ENCODE results near the gene MMRN2.
"Not testable (repeated sequence)": the region's sequence is repeated elsewhere in the genome, so short reads cannot be mapped to it uniquely, and the experiment has no call there.

The MMRN2 gene

DNA sequence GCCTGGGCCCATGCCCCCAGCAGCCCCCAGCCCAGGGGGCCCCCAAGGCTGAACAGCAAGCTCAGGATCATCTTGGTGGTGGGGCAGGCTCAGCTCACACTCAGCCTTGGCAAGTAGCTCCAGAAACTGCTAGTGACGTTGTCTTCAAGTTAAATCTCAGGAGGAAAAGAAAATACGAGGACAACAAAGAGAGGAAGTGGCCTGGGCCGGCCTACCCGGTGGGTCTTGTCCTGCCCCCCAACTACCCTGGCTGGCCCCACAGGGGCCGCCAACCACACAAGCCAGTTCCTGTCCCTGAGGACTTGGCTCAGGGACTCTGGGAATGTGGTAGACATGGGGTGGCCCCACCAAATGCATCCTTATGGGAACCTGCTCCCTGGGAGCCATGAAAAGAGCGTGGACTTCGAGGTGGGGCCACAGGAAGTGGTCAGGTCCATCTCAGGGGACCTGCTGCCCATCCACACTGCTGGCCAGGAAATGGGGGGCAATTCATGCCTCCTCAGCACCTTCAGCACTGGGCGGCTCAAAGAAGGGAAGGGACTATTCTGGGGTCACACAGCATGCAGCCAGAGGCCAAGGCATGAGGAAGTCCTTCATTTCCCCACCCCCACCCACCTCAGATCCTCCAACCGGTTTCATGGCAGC, at the start of gene MMRN2:
Gene MMRN2 (minus strand): TSS at position 145 of the 645 bp plus-strand sequence. CDS start 74 bp downstream, at position 71.
- DNase-seq, result no peak

DNA sequence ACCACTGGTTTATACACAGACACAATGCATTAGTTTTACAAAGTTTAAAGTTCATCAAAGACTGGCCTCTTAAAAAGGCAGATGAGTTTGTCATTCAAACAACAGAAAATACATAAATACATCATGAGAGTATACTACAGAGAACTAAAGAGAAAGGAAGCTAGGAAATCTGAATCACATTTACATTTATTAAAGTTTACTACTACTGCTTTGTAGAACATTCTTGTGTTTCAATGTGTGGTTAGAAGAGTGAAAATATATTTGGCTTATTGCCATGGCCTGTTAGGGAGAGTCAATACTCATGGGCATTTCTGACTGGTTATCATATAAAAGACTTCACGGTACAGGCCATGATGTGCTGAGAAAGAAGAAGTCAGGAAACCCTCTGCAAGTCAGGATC, 49.7 kb upstream of the MMRN2 start:
- DNase-seq, result peak; percentile 33

DNA sequence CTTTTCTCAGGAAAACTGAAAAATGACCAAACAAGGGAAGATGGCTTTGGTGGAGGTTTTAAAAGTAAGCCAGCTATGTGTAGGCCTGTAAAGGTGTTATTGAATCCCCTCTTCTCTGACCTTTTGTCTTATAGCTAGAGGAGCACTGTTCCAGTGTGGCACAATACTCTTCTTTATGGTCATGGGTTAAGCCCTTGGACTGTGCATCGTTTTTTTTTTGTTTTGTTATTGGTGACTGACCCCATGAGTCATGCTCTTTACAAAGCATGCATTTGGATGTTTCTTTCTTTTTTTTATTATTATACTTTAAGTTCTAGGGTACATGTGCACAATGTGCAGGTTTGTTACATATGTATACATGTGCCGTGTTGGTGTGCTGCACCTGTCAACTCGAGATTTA, 43.1 kb upstream of the MMRN2 start:
- no peak for DNase-seq

DNA sequence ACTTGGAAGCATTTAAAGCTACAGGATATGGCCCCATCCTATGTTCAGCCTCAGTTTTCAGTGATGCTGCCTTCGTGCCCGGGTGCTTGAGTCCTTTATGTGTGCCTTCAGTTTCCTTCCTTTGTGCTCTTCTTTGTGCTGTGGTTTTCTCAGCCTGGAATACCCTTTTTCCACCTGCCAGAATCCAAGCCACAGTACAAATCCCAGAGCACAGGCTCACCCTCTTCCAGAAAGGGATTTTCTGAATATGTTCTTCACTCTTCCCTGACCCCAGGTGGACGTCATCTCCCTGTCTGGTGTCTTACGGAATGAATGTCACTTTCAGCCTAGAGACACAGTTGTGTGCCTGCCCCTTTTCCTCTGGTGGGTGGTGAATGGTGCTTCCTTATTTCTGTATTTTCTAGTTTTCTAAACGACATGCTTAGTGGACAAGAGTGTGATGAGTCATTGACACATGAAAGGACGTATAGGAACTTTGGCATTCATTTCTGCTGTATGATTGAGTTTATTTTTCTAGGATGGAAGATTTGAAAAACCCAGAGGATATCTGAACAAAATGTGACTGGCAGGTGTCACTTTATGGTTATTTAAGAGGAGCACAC, 42.5 kb upstream of the MMRN2 start:
- not testable (repeated sequence) for DNase-seq

DNA sequence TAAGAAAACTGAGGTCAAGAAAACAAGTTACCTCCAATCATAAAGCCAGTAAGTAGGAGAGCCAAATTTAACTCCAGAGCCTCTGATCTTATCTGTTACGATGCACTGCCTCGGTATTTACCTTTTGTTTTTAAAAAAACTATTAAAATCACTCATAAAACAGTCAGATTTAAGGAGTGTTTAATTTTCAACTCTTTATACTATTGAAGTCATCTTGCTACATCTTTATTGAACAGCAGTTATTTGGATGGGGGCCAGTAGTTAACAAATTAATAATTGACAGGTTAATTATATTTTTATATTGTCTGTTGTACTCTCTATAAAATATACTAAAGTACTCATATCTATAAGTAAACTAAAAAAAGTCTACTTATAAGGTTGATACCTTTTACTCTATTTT, 35.5 kb upstream of the MMRN2 start:
- DNase-seq, result no peak

DNA sequence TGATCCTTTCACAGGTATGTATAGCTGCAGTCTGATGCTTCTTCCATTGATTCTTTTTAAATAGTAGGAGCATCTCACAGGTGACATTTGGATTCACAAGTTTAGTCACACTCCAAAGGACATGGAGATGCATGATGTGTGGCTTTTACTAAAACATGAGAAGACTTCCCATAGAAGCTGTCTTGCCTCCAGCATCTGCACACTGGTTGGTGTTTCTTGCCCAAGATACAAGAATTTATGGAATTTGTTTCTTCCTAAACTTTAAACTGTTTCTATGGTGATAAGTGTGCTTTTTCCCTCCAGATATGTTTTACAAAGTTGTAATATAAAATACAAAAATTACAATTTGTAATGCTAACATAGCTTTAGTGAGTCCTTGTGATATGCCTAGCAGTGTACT, 35.0 kb upstream of the MMRN2 start:
- DNase-seq, result no peak

DNA sequence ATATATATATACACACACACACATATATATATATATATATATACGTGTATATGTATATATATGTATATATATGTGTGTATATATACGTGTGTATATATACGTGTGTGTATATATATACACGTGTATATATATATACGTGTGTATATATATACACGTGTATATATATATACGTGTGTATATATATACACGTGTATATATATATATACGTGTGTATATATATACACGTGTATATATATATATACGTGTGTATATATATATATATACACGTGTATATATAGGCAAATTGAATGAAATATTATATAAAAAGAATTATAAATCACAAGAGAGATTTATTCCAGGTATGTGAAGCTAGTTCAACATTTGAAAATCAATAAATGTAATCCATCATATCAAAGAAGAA, 33.9 kb upstream of the MMRN2 start:
- DNase-seq, result not testable (repeated sequence)

- DNase-seq, result no peak
These were observed 31.1 kb upstream of the MMRN2 start for GRCh38 chr10:86988520-86988919.

- not testable (repeated sequence) for DNase-seq
These were observed 27.1 kb upstream of the MMRN2 start for GRCh38 chr10:86984498-86984897.

DNA sequence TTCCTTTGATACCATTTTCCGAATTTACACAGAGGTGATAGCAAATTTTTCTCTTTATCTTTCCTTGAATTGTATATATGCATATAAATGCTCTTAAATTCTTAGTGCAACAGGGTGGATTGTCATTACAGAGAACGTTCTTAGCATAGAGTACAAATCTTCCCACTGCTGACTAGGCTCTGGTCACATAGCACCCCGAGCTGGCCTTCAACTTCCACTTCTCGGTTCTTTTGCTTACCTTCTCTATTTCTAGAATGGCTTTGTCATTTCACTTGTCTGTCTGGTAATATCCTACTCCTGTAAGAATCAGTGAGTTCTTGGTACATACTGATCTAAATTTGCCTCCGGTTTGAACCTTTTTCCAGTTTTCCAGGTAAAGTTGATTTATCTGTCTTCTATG, 24.3 kb upstream of the MMRN2 start:
- no peak for DNase-seq

DNA sequence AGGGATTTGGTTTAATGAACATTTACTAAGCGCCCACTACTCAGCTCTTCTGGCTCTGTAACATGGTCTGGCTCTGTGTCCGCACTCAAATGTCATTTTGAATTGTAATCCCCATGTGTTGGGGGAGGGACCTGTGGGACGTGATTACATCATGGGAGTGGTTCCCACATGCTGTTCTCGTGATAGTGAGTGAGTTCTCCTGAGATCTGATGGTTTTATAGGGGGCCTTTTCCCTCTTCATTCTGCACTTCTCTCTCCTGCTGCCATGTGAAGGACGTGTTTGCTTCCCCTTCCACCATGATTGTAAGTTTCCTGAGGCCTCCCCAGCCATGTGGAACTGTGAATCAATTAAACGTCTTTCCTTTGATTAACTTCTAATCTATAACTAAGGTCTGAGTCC, 23.6 kb upstream of the MMRN2 start:
- not testable (repeated sequence) for DNase-seq

- no peak for DNase-seq
These were observed 22.6 kb upstream of the MMRN2 start for GRCh38 chr10:86979977-86980448.

GRCh38 chr10:86979296-86979818, 21.9 kb upstream of the MMRN2 start:
- no peak for DNase-seq

- not testable (repeated sequence) for DNase-seq
These were observed 21.0 kb upstream of the MMRN2 start for GRCh38 chr10:86978457-86978856.

DNA sequence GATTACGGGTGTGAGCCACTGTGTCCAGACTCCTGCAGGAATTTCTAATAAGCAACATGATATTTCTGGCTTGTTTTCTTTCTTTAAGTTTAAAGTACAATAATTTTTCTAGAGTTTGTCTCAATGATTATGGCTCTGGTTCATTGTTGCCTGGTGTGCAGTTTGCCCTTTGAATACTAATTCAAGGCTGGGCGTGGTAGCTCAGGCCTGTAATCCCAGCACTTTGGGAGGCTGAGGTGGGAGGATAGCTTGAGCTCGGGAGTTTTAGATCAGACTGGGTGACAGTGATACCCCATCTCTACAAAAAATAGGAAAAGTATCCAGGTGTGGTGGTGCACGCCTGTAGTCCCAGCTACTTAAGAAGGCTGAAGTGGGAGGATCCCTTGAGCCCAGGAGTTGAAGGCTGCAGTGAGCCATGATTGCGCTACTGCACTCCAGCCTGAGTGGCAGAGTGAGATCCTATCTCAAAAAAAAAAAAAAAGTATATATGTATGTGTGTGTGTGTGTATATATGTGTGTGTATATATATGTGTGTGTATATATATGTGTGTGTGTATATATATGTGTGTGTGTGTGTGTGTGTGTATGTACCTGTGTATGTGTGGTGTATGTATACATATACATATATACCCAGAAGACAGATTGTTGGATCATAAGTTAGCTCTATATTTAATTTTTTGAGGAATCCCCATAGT, 19.1 kb upstream of the MMRN2 start:
- no peak for DNase-seq

DNA sequence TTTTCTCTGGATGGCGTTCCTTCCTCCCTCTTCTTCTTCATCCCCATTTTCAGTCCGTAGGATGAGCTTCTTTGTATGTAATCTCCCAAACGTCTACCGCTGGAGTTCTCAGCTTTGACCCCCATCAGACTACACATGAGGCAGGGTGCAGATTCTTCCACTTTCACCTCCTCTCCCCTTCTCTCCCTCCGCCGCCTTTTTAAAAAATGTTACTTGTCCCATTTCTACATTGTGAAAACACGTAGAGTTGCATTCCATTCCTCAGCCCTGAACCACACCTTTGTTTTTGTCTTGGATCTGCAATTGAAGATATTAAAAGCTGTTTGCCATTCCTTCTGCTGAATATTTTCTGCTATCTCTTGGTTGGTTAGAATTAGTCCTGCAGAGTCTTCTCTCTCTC, 17.1 kb upstream of the MMRN2 start:
- no peak for DNase-seq

DNA sequence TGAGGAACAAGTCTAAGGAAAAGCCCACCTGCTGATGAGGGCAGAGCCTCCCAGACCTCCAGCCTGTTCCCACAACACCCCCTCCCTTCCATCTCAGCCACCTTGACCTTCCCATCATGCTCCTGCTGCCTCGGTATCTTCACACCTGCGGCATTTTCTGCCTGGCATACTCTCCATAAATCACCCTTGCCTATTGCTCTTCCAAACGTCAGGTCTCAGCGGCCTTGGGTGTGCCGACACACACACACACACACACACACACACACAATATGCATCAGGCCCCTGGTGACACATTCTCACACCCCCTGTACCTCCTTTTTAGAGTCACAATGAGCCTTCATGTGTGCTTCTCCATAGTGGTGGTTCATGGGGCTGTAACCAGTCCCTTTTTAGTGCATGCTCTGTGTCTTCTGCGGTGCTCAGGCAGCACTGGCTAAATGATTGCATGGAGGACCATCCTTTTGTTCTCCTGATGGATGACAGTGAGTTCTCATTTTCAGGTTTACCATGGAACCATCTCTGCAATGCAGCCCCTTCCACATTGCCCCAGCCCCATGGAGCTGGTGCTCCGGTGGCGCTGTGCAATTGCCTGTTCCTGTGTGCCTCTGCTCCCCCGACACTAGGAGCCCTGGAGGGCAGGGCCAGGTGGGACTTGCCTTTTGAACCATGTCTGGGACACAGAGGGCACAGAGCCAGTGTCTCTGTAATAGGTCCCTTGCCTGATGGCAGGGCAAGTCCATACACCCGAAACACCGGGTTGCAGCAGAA, 15.4 kb upstream of the MMRN2 start:
- no peak for DNase-seq

DNA sequence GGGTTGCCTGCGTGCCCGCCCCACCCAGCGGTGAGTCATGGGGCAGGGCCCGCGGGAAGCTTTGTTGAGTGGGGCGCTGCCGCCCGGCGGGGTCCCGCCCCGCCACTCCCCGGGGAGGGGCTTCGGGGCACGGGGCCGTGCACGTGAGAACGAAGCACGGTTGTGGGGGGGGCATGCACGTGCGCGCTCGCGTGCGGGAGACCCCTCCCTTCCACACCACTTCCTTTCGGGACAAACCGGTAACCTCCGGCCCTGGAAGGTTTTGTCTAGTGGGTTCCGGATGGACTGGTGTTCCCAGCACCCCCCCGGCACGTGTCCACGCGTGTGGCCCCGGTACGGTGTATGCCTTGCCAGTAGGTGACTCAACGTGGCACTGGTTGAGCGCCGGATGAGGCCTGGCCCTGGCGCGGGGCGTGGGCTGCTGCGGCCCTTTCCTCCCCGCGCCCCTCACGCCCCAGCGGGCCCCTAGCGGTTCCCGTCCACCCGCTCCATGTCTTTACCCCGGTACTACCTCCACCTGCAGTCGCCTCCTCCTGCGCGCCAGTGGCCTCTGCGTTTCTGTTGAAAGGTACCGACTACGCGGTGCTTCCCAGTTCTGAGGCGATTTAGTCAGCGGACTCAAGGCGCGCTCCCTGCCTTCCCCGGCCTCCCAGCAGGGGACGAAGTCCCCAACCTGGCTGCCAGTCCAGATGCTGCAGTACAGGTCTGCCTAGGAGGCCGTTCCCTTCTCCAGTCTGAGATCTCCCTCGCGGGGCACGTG, 14.0 kb upstream of the MMRN2 start:
- DNase-seq, result peak; percentile 84

DNA sequence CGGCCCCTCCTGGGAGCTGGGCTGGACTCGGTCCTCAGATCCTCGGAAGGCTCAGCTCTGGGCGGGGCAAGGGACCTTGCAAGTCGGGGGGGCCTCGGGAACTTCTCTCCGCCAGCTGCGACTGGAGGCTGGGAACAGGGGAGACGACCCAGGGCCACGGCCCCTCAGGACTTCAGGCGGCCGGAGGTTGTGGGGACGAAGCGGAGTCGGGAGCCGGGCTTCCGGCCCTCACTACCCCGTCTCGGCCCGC, 13.5 kb upstream of the MMRN2 start:
- DNase-seq, result no peak

- no peak for DNase-seq
These were observed 13.0 kb upstream of the MMRN2 start for GRCh38 chr10:86970162-86970981.

- DNase-seq, result no peak
These were observed 12.1 kb upstream of the MMRN2 start for GRCh38 chr10:86969421-86970041.
